PFSK-1 (cell line): ENCODE results near the gene IDH3G.

Experiments
- FOXP2 ChIP-seq: optimal IDR thresholded peaks from 2 replicates; pipeline ENCODE3; 2011; ENCODE audit warnings: borderline replicate concordance, control low read depth, inconsistent platforms; ENCODE audit not compliant: insufficient read depth; ENCODE audit errors: extremely low read length, extremely low read depth
- POLR2AphosphoS5 ChIP-seq: IDR thresholded peaks from 2 replicates; pipeline ENCODE4 v1.6.1; 2012; ENCODE audit warnings: low read depth, mild to moderate bottlenecking, control low read depth, low read length, moderate library complexity
- REST ChIP-seq, 2 experiments: IDR thresholded peaks; 2 replicates each; pipeline versions ENCODE4 v1.6.1 to v1.8.0; 2011 to 2012; ENCODE audit warnings: low read depth in 2 of 2, low read length in 2 of 2, control low read depth in 1 of 2, inconsistent platforms in 1 of 2, mild to moderate bottlenecking in 1 of 2, moderate library complexity in 1 of 2; ENCODE audit not compliant: insufficient read depth in 1 of 2
- SIN3A ChIP-seq: IDR thresholded peaks from 2 replicates; pipeline ENCODE4 v1.6.1; 2012; ENCODE audit warnings: mild to moderate bottlenecking, low read length, moderate library complexity, borderline replicate concordance; ENCODE audit not compliant: insufficient read depth
- TAF1 ChIP-seq: IDR thresholded peaks from 2 replicates; pipeline ENCODE4 v1.6.1; 2012; ENCODE audit warnings: low read length, control low read depth, borderline replicate concordance; ENCODE audit not compliant: insufficient read depth

IDH3G gene

GRCh38 chrX:153740631-153741222, 53.4 kb downstream of the IDH3G start:
- TF ChIP-seq FOXP2: no peak
- no peak for TF ChIP-seq TAF1
- no peak for TF ChIP-seq SIN3A
- TF ChIP-seq REST (IDR thresholded peaks at IDR 0.05; ENCODE audit: insufficient read depth in 1 of 2, low read depth in 2 of 2, low read length in 2 of 2): no peak
- no peak for TF ChIP-seq POLR2AphosphoS5

- TF ChIP-seq SIN3A (no peak), REST (IDR thresholded peaks at IDR 0.05; ENCODE audit: insufficient read depth in 1 of 2, low read depth in 2 of 2, low read length in 2 of 2) (no peak), TAF1 (no peak), FOXP2 (no peak)
These were observed 54.3 kb downstream of the IDH3G start for GRCh38 chrX:153739754-153740486.

- TF ChIP-seq FOXP2: no peak
- TF ChIP-seq TAF1: no peak
- no peak for TF ChIP-seq REST (IDR thresholded peaks at IDR 0.05; ENCODE audit: insufficient read depth in 1 of 2, low read depth in 2 of 2, low read length in 2 of 2)
- TF ChIP-seq SIN3A: no peak
- no peak for TF ChIP-seq POLR2AphosphoS5
These were observed 56.0 kb downstream of the IDH3G start for GRCh38 chrX:153738056-153738605.

DNA sequence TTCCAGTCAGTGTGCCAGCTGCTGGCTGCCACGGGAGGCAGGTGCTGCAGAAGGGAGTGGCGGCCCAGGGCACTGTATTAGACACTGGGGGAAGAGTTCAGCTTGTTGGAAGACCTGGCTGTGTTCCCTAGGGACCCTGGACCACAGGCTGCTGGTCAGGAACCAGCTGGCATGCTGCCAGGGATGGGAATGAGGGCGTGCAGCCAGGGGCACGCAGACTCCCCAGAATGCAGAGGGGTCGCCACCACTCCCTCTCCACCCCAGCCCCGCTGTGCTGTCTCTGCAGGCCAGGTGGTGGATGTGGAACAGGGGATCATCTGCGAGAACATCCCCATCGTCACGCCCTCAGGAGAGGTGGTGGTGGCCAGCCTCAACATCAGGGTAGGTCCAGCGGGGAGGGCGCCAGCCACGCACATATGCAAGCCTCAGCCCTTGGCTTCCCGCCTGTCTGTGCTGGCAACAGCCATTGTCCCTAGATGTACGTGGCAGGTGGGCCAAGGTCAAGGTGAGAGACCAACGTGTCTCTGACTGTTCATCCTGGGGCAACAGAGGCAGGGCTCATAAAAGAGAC, 57.2 kb downstream of the IDH3G start:
- TF ChIP-seq SIN3A: no peak
- no peak for TF ChIP-seq REST (IDR thresholded peaks at IDR 0.05; ENCODE audit: insufficient read depth in 1 of 2, low read depth in 2 of 2, low read length in 2 of 2)
- TF ChIP-seq POLR2AphosphoS5: no peak
- TF ChIP-seq TAF1: no peak
- TF ChIP-seq FOXP2: no peak
